GM20431 (cell line): ENCODE measurements around the gene ACOT7.

Experiments used
- in situ Hi-C: fragments of 300-500 bp; cut with MseI, MboI; formaldehyde crosslinking; loops from one replicate; pipeline ENCODE4 v1.15.0; 2020; ENCODE audit warnings: low sequenced_read_pairs; ENCODE audit not compliant: unreplicated experiment

The ACOT7 gene

GRCh38 chr1:6247651-6248050, 145.9 kb downstream of the ACOT7 start:
- in situ Hi-C loops, result no loop called here

GRCh38 chr1:6246497-6247467, 146.8 kb downstream of the ACOT7 start:
- in situ Hi-C loops, result no loop called here

- in situ Hi-C loops, result no loop called here
Measured at GRCh38 chr1:6245869-6246496, 147.6 kb downstream of the ACOT7 start.

GRCh38 chr1:6245086-6245868, 148.3 kb downstream of the ACOT7 start:
- in situ Hi-C loops, result no loop called here

GRCh38 chr1:6244401-6245049, 149.0 kb downstream of the ACOT7 start:
- in situ Hi-C loops, result no loop called here

GRCh38 chr1:6243993-6244392, 149.6 kb downstream of the ACOT7 start, which contains the start of gene HES3:
Gene HES3 (plus strand): TSS chr1:6244179. CDS start chr1:6244366, 187 bp downstream.
- in situ Hi-C loops, result no loop called here

GRCh38 chr1:6243053-6243834, 150.3 kb downstream of the ACOT7 start:
- in situ Hi-C loops, result no loop called here

- in situ Hi-C loops, result no loop called here
Measured at GRCh38 chr1:6241887-6242740, 151.5 kb downstream of the ACOT7 start.

GRCh38 chr1:6241107-6241886, 152.3 kb downstream of the ACOT7 start:
- in situ Hi-C loops, result no loop called here

- in situ Hi-C loops, result no loop called here
Measured at GRCh38 chr1:6239950-6240768, 153.4 kb downstream of the ACOT7 start.

GRCh38 chr1:6239213-6239752, 154.3 kb downstream of the ACOT7 start:
- in situ Hi-C loops, result no loop called here

GRCh38 chr1:6237093-6237492, 156.5 kb downstream of the ACOT7 start:
- in situ Hi-C loops, result no loop called here

GRCh38 chr1:6235296-6235677, 158.3 kb downstream of the ACOT7 start:
- in situ Hi-C loops, result no loop called here

GRCh38 chr1:6234502-6235295, 158.9 kb downstream of the ACOT7 start:
- in situ Hi-C loops, result no loop called here

GRCh38 chr1:6233376-6233775, 160.2 kb downstream of the ACOT7 start:
- in situ Hi-C loops, result no loop called here

- in situ Hi-C loops, result no loop called here
Measured at GRCh38 chr1:6225651-6226050, 167.9 kb downstream of the ACOT7 start.
